Heart left ventricle (tissue), 16 donors: ENCODE measurements around the gene ARAF. TPM values are rescaled to one million over a fixed set of nuclear protein-coding genes. Genes with fewer than 3 reads are reported as not detected.

ENCODE experiments used
- ATAC-seq, 4 donors: fragments of 200-7000 bp; cut with Tn5 transposase; one replicate each; pipeline ENCODE4 v1.9.1; 2020 to 2022; ENCODE audit warnings: moderate library complexity in 4 of 4, mild to moderate bottlenecking in 3 of 4, moderate number of reproducible peaks in 1 of 4
- DNase-seq, 5 donors: peaks; one replicate each; pipeline ENCODE4 v3.0.0-alpha.2; 2020
- H3K27ac ChIP-seq, 12 donors: fragments of 200-600 bp; sonication (generic) in 4 of 12; one replicate each; pipeline versions ENCODE4 v1.5.0 to v1.8.0; 2016 to 2022; ENCODE audit warnings: mild to moderate bottlenecking in 2 of 12
- H3K27me3 ChIP-seq, 9 donors: fragments of 200-600 bp; sonication (generic) in 2 of 9; one replicate each; pipeline versions ENCODE4 v1.5.1 to v1.8.0; 2016 to 2022; ENCODE audit warnings: mild to moderate bottlenecking in 3 of 9
- H3K36me3 ChIP-seq, 9 donors: fragments of 200-600 bp; sonication (generic) in 2 of 9; one replicate each; pipeline versions ENCODE4 v1.5.0 to v1.8.0; 2018 to 2022; ENCODE audit warnings: mild to moderate bottlenecking in 2 of 9
- H3K4me1 ChIP-seq, 12 donors: fragments of 200-600 bp; sonication (generic) in 4 of 12; one replicate each; pipeline versions ENCODE4 v1.5.0 to v1.8.0; 2016 to 2022; ENCODE audit warnings: mild to moderate bottlenecking in 3 of 12
- H3K4me3 ChIP-seq, 12 donors: fragments of 200-600 bp; sonication (generic) in 4 of 12; one replicate each; pipeline versions ENCODE4 v1.5.0 to v1.8.0; 2017 to 2022; ENCODE audit warnings: mild to moderate bottlenecking in 9 of 12, moderate library complexity in 4 of 12
- H3K9me3 ChIP-seq, 12 donors: fragments of 200-600 bp; sonication (generic) in 4 of 12; one replicate each; pipeline versions ENCODE4 v1.5.0 to v1.8.0; 2016 to 2022; ENCODE audit warnings: mild to moderate bottlenecking in 1 of 12
- POLR2A ChIP-seq, 2 donors: fragments of 450-650 bp; IDR thresholded peaks; one replicate each; pipeline ENCODE4 v1.6.1; 2017; ENCODE audit warnings: antibody characterized with exemption in 2 of 2, mild to moderate bottlenecking in 2 of 2, moderate library complexity in 2 of 2
- WGBS, 4 donors: extraction: QIAGEN DNeasy Blood & Tissue Kit in 2 of 4; methylation state at CpG; one replicate each; pipeline versions ENCODE4 v1.1.5 to v1.1.7; 2013 to 2018; 5-methylcytosine and 5-hydroxymethylcytosine counted together
- intact Hi-C, 10 donors: fragments of 100-400 bp; cut with DNase I; formaldehyde crosslinking; loops; one replicate each; pipeline versions ENCODE4 v1.11.1 to v1.14.2; 2022
- polyA plus RNA-seq, 2 donors: library from polyadenylated mRNA; stranded (reverse); fragments of 200-250 nt; gene quantifications; one replicate each; pipeline ENCODE4 v1.2.3, GENCODE V29; 2013
- total RNA-seq, 9 donors: library from RNA; depleted of rRNA in 2 of 9; stranded (reverse); fragments of >200 nt in 2 of 9; fragmentation: NEBNext Ultra II Directional in 3 of 9; extraction: Animal tissue kit (Norgen Biotek cat#: 25700) in 3 of 9; gene quantifications; one replicate each; pipeline versions ENCODE4 v1.1.0 to v1.2.4, GENCODE V29; 2016 to 2023
- TF ChIP-seq, protein P1 (sequence below), 12 donors: fragments of 200-600 bp; sonication (generic) in 4 of 12; IDR thresholded peaks; one replicate each; pipeline versions ENCODE4 v1.5.0 to v1.8.0; 2018 to 2022; ENCODE audit warnings: antibody characterized with exemption in 12 of 12, mild to moderate bottlenecking in 5 of 12
- donor health status: ischemic (EF 13 %, LVEDD 7.1; RV severe dilation, severe dysfunction).
- donor health status: healthy with polysubstance abuse.
- donor health status: DM: no; HTN: yes; CAD: no.
- donor health status: DM: no; HTN: no; CAD: no.
- donor health status: ischemic (EF 25% LVEDD 6.9; RV normal size, moderate dysfunction).
- donor health status: ischemic (EF 25% LVEDD 5.7; RV mildly dilated, moderate dysfunction).
- donor health status: healthy.
- donor health status: DM: yes; HTN: yes; CAD: no.
- donor health status: ischemic (EF 35%, LVEDD 5.7; RV mildly dilated, moderate dysfunction).
- donor health status: nonischemic (EF 11% LVEDD 7.7; RV severe dilation, severe dysfunction).
- donor health status: DM: yes; HTN: yes; CAD: no.
- donor health status: PGD.
- donor health status: ischemic (EF 29% LVEDD 5.4; RV normal size, mild dysfunction).
- donor health status: nonischemic (EF 23%, LVEDD 6.1; RV moderate dilation, normal function).

The ARAF gene
- total and polyA plus RNA-seq, 11 donors, result 36.3 to 97.6 (median 80.8) TPM

DNA sequence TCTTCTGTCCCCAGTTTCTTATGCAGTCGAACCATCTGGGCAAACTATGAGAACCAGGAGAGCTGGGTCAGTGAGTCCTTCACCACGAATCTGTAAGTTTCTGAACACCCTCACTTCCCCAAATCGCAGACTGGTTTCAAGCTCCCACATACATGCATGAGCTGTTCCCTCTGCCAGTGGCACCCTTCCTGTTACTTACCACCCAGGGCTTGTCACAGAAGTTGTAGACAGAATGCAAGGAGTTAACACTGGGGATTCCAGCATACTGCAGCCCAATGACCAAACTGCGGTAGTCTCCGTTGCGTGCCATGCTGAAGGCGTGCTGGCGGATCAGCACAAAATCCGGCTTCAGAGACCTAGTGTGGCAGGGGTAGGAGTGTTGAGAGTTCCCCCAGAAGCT lies 44.0 kb downstream of the ARAF start:
- TF ChIP-seq, protein P1, sequence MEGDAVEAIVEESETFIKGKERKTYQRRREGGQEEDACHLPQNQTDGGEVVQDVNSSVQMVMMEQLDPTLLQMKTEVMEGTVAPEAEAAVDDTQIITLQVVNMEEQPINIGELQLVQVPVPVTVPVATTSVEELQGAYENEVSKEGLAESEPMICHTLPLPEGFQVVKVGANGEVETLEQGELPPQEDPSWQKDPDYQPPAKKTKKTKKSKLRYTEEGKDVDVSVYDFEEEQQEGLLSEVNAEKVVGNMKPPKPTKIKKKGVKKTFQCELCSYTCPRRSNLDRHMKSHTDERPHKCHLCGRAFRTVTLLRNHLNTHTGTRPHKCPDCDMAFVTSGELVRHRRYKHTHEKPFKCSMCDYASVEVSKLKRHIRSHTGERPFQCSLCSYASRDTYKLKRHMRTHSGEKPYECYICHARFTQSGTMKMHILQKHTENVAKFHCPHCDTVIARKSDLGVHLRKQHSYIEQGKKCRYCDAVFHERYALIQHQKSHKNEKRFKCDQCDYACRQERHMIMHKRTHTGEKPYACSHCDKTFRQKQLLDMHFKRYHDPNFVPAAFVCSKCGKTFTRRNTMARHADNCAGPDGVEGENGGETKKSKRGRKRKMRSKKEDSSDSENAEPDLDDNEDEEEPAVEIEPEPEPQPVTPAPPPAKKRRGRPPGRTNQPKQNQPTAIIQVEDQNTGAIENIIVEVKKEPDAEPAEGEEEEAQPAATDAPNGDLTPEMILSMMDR (IDR thresholded peaks at IDR 0.05), result no peak
- no peak for TF ChIP-seq POLR2A (IDR thresholded peaks at IDR 0.05)
- Histone ChIP-seq H3K9me3 (peaks cover 0 to 8% (median 0%) of the 10 kb centered on the region in 12 donors), H3K4me3 (no peak overlapping the region), H3K4me1 (no peaks in the 10 kb centered on the region), H3K27ac (no peak overlapping the region), H3K27me3 (peaks cover 0 to 8% (median 0%) of the 10 kb centered on the region in 9 donors), H3K36me3 (no peaks in the 10 kb centered on the region)
- WGBS, 4 donors, result 49 to 66% (median 63%) methylated on average over 9 of the region's 9 CpGs
- no peak for ATAC-seq
- intact Hi-C loops, result no loop called here
- no peak for DNase-seq

DNA sequence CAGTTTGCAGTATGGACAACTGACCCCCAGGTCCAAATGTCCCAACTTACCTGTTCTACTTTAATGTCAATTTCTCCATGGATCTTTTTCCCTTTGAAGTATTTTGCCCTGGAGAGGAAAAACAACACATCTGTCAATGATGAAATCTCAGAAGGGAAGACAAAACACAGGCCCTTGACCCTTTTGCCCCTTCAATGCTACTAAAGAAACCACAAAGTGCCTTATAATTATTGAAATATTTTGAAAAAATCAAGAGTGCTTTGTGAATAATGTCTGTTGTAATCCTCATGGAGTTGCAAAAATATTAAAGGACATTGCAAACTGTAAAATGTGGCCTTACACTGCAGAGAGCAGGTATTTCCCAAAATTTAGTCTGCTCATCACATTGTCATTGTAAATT lies 46.1 kb downstream of the ARAF start:
- intact Hi-C loops, result no loop called here
- ATAC-seq (no peak), DNase-seq (no peak)
- no peaks in the 10 kb centered on the region for H3K4me1 ChIP-seq
- H3K4me3 ChIP-seq, result no peak overlapping the region
- H3K27ac ChIP-seq, result no peak overlapping the region
- peaks cover 0 to 7% (median 0%) of the 10 kb centered on the region in 9 donors for H3K27me3 ChIP-seq
- H3K36me3 ChIP-seq, result no peaks in the 10 kb centered on the region
- no peaks in the 10 kb centered on the region for H3K9me3 ChIP-seq
- TF ChIP-seq, protein P1 (IDR thresholded peaks at IDR 0.05), result no peak
- no peak for TF ChIP-seq POLR2A (IDR thresholded peaks at IDR 0.05)

DNA sequence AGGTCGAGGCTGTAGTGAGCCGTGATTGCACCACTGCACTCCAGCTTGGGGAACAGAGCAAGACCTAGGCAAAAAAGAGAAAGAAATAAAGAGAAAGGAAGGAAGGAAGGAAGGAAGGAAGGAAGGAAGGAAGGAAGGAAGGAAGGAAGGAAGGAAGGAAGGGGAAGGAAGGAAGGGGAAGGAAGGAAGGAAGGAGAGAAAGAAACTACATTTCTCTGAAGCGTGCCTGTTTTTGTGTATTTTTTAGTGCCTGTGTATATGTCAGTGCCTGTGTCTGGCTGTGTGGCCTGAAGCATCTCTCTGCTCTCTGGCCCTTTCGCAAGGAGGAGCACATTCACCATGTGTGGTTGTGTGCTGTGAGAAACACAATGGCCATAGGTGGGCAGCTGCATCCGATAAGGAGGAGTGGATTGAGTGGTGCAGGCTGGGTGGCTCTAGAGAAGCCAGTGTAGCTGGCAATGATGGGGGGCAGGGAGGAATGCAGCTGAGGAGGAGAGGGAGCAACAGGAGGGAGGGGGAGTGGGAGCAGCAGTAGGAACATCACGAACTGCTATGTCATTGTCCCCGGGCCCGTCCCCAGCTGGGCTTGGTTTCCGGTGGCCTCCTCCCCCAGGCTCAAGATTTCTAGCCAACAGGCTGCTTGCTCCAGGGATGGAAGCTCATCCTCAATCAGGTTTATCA lies 47.3 kb downstream of the ARAF start:
- Histone ChIP-seq H3K27me3 (no peaks in the 10 kb centered on the region), H3K4me1 (no peaks in the 10 kb centered on the region), H3K27ac (no peak overlapping the region), H3K36me3 (no peaks in the 10 kb centered on the region), H3K4me3 (no peak overlapping the region), H3K9me3 (no peaks in the 10 kb centered on the region)
- ATAC-seq (no peak), DNase-seq (no peak)
- intact Hi-C loops, result no loop called here
- WGBS, 4 donors, result 35 to 54% (median 43%) methylated on average over 9 of the region's 9 CpGs
- no peak for TF ChIP-seq POLR2A (IDR thresholded peaks at IDR 0.05)
- TF ChIP-seq, protein P1 (IDR thresholded peaks at IDR 0.05), result no peak

- 59 to 74% (median 65%) methylated on average over 4 of the region's 4 CpGs for WGBS, 4 donors
- intact Hi-C loops, result loop anchor here in 1 of 10 donors (10.0 kb wide), 1 partner anchor 46 kb away; the partner anchor contains the start of gene ARAF
- Histone ChIP-seq H3K9me3 (no peaks in the 10 kb centered on the region), H3K4me1 (no peaks in the 10 kb centered on the region), H3K27ac (no peak overlapping the region), H3K27me3 (no peaks in the 10 kb centered on the region), H3K36me3 (no peaks in the 10 kb centered on the region), H3K4me3 (no peak overlapping the region)
- ATAC-seq, result no peak
- TF ChIP-seq, protein P1 (IDR thresholded peaks at IDR 0.05), result no peak
- TF ChIP-seq POLR2A (IDR thresholded peaks at IDR 0.05), result no peak
- DNase-seq, result no peak
Measured at GRCh38 chrX:47610511-47610910, 49.5 kb downstream of the ARAF start.
